ENCODE measurements around the gene EGLN1.

DNA sequence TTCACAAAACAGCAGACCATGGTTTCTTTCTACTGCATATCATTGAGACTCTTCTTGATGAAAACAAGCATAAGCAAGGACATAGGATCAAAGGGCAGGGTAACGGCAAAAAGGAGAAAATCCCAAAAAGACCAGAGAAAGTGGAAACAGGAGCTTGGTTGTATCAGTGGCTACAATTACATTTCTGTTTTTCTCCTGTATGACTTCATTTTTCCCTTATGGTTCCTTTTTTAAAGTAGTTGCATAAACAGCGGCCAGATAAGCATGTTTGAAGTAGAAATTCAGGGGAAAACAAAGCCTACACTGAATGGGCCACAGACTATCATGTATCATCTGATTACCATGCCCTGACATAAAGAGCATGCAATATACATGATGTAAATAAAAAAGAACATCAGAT is 4.6 kb downstream of the EGLN1 start:
- TF ChIP-seq, protein P1, sequence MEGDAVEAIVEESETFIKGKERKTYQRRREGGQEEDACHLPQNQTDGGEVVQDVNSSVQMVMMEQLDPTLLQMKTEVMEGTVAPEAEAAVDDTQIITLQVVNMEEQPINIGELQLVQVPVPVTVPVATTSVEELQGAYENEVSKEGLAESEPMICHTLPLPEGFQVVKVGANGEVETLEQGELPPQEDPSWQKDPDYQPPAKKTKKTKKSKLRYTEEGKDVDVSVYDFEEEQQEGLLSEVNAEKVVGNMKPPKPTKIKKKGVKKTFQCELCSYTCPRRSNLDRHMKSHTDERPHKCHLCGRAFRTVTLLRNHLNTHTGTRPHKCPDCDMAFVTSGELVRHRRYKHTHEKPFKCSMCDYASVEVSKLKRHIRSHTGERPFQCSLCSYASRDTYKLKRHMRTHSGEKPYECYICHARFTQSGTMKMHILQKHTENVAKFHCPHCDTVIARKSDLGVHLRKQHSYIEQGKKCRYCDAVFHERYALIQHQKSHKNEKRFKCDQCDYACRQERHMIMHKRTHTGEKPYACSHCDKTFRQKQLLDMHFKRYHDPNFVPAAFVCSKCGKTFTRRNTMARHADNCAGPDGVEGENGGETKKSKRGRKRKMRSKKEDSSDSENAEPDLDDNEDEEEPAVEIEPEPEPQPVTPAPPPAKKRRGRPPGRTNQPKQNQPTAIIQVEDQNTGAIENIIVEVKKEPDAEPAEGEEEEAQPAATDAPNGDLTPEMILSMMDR (IDR thresholded peaks at IDR 0.05; ENCODE audit: low read depth, low read length): no peak
- TF ChIP-seq POLR2A (IDR thresholded peaks at IDR 0.05; ENCODE audit: extremely low read depth, insufficient read length): no peak
